ENCODE measurements around the gene PODXL2.
"Not testable (repeated sequence)": the region's sequence is repeated elsewhere in the genome, so short reads cannot be mapped to it uniquely, and the experiment has no call there.

The PODXL2 gene

GRCh38 chr3:127604035-127604434 lies 24.9 kb upstream of the PODXL2 start:
- Histone ChIP-seq H3K36me3 (ENCODE audit: insufficient read depth, low read length) (peaks cover 96% of the 10 kb centered on the region), H3K79me2 (ENCODE audit: insufficient read depth, low read length) (peaks cover 96% of the 10 kb centered on the region), H3K4me2 (ENCODE audit: insufficient read depth, low read length) (peak overlapping the region; percentile 7; the same call in 1 of the 2 replicates), H4K20me1 (ENCODE audit: insufficient read depth, low read length) (peaks cover 77% of the 10 kb centered on the region), H3K9me3 (ENCODE audit: insufficient read depth, low read length, severe bottlenecking) (no peaks in the 10 kb centered on the region), H3K4me3 (ENCODE audit: low read depth in 1 of 2, low read length in 2 of 2) (no peak overlapping the region), H2AFZ (ENCODE audit: low read depth, low read length) (no peak overlapping the region), H3K4me1 (ENCODE audit: insufficient read depth, low read length) (peaks cover 47% of the 10 kb centered on the region), H3K27me3 (ENCODE audit: insufficient read depth, low read length, poor library complexity) (no peaks in the 10 kb centered on the region), H3K9ac (ENCODE audit: low read depth, low read length) (no peak overlapping the region), H3K27ac (ENCODE audit: low read length) (no peak overlapping the region)
- no peak for ATAC-seq (ENCODE audit: insufficient read depth, low read depth)
- no peak for DNase-seq
- TF ChIP-seq CTCF (IDR thresholded peaks at IDR 0.05; ENCODE audit: borderline replicate concordance, extremely low read depth, low read length, poor library complexity, severe bottlenecking) (no peak), EZH2 (IDR thresholded peaks at IDR 0.05; ENCODE audit: borderline replicate concordance, low read depth, low read length, severe bottlenecking) (no peak)

- no peak overlapping the region for H3K9ac ChIP-seq (ENCODE audit: low read depth, low read length)
- H4K20me1 ChIP-seq (ENCODE audit: insufficient read depth, low read length): peaks cover 82% of the 10 kb centered on the region
- H3K36me3 ChIP-seq (ENCODE audit: insufficient read depth, low read length): peaks cover 96% of the 10 kb centered on the region
- TF ChIP-seq EZH2 (IDR thresholded peaks at IDR 0.05; ENCODE audit: borderline replicate concordance, low read depth, low read length, severe bottlenecking) (no peak), CTCF (IDR thresholded peaks at IDR 0.05; ENCODE audit: borderline replicate concordance, extremely low read depth, low read length, poor library complexity, severe bottlenecking) (no peak)
- H3K9me3 ChIP-seq (ENCODE audit: insufficient read depth, low read length, severe bottlenecking): no peaks in the 10 kb centered on the region
- H2AFZ ChIP-seq (ENCODE audit: low read depth, low read length): no peak overlapping the region
- no peak overlapping the region for H3K4me2 ChIP-seq (ENCODE audit: insufficient read depth, low read length)
- no peaks in the 10 kb centered on the region for H3K27me3 ChIP-seq (ENCODE audit: insufficient read depth, low read length, poor library complexity)
- no peak for DNase-seq
- no peak for ATAC-seq (ENCODE audit: insufficient read depth, low read depth)
- peaks cover 92% of the 10 kb centered on the region for H3K79me2 ChIP-seq (ENCODE audit: insufficient read depth, low read length)
- H3K4me1 ChIP-seq (ENCODE audit: insufficient read depth, low read length): peaks cover 41% of the 10 kb centered on the region
- no peak overlapping the region for H3K4me3 ChIP-seq (ENCODE audit: low read depth in 1 of 2, low read length in 2 of 2)
- no peak overlapping the region for H3K27ac ChIP-seq (ENCODE audit: low read length)
Observed at GRCh38 chr3:127604546-127605165, 24.3 kb upstream of the PODXL2 start.

GRCh38 chr3:127605547-127605946 lies 23.4 kb upstream of the PODXL2 start:
- Histone ChIP-seq H3K36me3 (ENCODE audit: insufficient read depth, low read length) (peaks cover 95% of the 10 kb centered on the region), H4K20me1 (ENCODE audit: insufficient read depth, low read length) (peaks cover 86% of the 10 kb centered on the region), H3K4me1 (ENCODE audit: insufficient read depth, low read length) (peaks cover 32% of the 10 kb centered on the region), H3K79me2 (ENCODE audit: insufficient read depth, low read length) (peaks cover 90% of the 10 kb centered on the region)
- not testable (repeated sequence) for H2AFZ ChIP-seq (ENCODE audit: low read depth, low read length); H3K4me2 ChIP-seq (ENCODE audit: insufficient read depth, low read length); H3K9ac ChIP-seq (ENCODE audit: low read depth, low read length); H3K4me3 ChIP-seq (ENCODE audit: low read depth in 1 of 2, low read length in 2 of 2); H3K27me3 ChIP-seq (ENCODE audit: insufficient read depth, low read length, poor library complexity); ATAC-seq (ENCODE audit: insufficient read depth, low read depth); H3K9me3 ChIP-seq (ENCODE audit: insufficient read depth, low read length, severe bottlenecking); DNase-seq; H3K27ac ChIP-seq (ENCODE audit: low read length)

- no peak for DNase-seq
- H3K9ac ChIP-seq (ENCODE audit: low read depth, low read length): no peak overlapping the region
- peak; percentile 12; the same call in 1 of the 3 replicates for ATAC-seq (ENCODE audit: insufficient read depth, low read depth)
- TF ChIP-seq EZH2 (IDR thresholded peaks at IDR 0.05; ENCODE audit: borderline replicate concordance, low read depth, low read length, severe bottlenecking): no peak
- no peak for TF ChIP-seq CTCF (IDR thresholded peaks at IDR 0.05; ENCODE audit: borderline replicate concordance, extremely low read depth, low read length, poor library complexity, severe bottlenecking)
- H2AFZ ChIP-seq (ENCODE audit: low read depth, low read length): no peak overlapping the region
- H3K9me3 ChIP-seq (ENCODE audit: insufficient read depth, low read length, severe bottlenecking): no peaks in the 10 kb centered on the region
- no peak overlapping the region; the same call in 1 of the 2 replicates for H3K4me2 ChIP-seq (ENCODE audit: insufficient read depth, low read length)
- H3K27ac ChIP-seq (ENCODE audit: low read length): no peak overlapping the region
- peaks cover 89% of the 10 kb centered on the region for H4K20me1 ChIP-seq (ENCODE audit: insufficient read depth, low read length)
- H3K27me3 ChIP-seq (ENCODE audit: insufficient read depth, low read length, poor library complexity): no peaks in the 10 kb centered on the region
- H3K36me3 ChIP-seq (ENCODE audit: insufficient read depth, low read length): peaks cover 95% of the 10 kb centered on the region
- H3K79me2 ChIP-seq (ENCODE audit: insufficient read depth, low read length): peaks cover 90% of the 10 kb centered on the region
- H3K4me1 ChIP-seq (ENCODE audit: insufficient read depth, low read length): peaks cover 25% of the 10 kb centered on the region
- no peak overlapping the region for H3K4me3 ChIP-seq (ENCODE audit: low read depth in 1 of 2, low read length in 2 of 2)
Observed at GRCh38 chr3:127606086-127606805, 22.7 kb upstream of the PODXL2 start.

Data from DND-41 (cell line).